ENCODE data around the gene TTC27.
"Not testable (repeated sequence)": the region's sequence is repeated elsewhere in the genome, so short reads cannot be mapped to it uniquely, and the experiment has no call there.

TTC27 gene

DNA sequence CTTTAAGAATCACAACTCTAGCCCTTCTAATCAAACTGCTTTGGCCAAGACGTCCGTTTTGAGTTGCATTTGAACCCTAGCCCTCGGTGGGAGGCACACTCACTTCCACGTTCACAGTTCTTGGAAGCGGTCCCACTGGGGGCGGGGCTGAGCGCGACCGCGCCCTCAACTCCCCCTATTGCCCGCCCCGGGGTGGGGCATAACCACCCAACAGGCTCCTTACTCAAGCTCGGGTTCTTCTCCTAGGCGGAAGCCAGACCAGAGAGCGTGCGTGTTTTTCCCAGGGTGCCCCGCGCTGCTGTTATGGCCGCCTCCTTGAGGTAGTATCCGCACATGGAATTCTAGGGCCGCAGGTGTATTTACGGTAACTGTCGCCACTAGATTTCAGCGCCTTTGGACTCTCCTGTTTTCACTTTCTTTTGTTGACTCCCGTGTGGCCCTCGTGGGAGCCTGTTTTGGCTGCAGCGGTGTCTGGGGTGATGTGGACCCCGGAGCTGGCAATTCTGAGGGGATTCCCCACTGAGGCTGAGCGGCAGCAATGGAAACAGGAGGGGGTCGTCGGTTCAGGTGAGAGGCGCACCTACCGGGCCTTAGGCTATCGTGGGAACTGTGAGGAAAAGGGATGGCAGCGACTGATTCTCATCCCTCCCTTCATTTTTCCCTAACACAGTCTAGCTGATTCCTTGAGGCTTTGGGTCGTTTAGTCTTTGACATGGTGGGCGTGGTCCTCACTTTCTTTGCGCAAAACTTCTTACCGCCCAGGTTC is at the start of gene TTC27:
Gene TTC27, plus strand, starts transcription at position 237 of the 766 bp plus-strand sequence. Its CDS starts 243 bp downstream, at position 480.
- peak; percentile 43 to 96 (median 89) for DNase-seq

DNA sequence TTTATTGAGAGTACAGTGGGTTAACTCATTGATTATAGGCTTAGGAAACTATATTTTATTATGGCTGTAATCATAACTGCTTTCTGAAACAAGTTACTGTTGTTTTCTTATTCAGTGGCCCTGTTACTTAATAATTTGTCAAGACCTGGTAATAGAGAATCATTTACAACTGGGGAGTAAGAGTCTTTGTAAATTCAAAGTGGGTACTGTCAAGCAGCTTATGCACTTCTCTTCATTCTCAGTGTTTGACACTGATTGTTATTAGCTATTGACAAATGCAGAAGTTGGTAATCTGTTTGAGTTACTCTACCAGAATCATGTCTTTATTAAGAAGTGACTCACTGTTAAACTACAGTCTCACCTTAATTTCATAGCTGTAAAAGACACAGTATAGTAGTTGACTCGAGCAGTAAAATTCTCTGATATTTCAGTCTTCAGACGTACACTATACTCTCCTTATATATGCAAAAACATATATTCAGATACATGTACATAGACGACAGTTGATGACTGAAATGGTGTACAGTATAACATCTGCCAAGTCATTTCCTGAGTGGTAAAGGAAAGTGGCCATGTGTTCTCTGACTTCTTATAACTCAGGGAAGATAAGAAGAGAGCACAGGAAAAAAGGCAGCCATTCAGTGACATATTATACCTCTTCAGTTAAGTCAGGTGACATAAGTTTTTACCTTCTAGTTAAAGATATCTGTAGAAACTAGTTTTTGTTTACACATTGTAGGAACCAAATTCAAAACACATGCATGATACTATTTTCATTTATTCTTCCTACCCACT is 36.0 kb upstream of the TTC27 start:
- DNase-seq, result no peak

DNA sequence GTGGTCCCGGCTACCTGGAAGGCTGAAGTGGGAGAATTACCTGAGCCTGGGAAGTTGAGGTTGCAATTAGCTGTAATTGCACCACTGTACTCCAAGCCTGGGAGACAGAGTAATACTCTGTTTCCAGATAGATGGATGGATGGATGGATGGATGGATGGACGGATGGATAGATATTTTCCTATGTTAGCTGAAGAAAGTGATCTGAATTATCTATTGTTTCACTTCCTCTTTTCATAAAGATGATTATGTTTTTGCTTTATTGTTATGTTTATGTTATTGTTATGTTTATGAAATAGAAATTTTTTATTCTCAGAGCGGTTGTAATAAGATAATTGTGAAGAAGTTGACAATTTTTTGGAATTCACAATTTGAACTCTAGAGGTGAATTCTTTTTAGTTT is 33.3 kb upstream of the TTC27 start:
- DNase-seq, result no peak

DNA sequence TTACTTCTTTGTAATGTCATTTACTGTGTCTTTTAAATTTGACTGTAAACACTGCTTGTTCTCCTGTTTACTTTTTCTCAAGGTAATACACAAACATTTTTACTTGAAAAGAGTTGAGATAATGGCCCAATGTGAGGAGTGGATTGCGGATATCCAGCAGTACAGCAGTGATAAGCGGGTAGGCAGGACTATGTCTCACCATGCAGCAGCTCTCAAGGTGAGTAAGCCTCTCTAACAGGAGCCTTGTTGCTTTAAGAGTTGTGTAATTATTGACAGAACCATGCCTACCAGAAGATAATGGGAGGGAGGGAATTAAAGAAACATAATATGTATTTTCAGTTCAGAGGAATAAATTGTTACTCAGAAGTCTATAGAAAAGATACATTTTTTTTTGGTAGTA is 16.5 kb upstream of the TTC27 start:
- no peak for DNase-seq

DNA sequence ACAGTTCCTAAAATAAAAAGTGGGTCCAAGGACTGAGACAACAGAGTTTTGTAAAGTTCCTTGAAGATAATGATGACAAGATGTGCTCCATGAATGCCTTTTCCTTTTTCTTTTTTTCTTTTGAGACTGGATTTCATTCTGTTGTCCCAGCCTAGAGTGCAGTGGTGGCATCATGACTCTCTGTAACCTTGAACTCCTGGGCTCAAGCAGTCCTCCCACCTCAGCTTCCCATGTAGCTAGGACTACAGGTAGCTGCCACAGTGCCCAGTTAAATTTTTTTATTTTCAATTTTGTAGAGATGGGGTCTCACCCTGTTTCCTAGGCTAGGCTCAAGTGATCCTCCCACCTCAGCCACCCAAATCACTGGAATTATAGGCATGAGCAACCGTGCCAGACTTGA is 16.1 kb upstream of the TTC27 start:
- no peak for DNase-seq

DNA sequence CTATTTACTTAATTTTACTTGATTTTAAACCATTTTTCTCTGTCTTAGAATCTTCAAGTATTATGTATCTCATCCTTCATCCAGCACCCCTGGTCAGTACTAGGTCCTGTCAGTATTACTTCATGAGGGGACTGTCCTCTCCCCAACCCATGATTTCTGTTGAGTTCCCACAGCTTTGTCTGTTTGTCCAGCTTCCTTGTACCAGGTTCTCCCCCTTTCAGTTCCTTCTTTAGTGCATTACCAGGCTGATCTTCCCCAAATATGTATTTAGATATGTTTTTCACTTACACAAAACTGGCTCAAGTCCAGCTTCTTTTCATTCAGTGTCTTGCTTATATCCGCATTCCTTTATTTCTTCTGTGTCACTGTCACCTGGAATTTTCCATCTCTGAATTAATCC is 13.8 kb upstream of the TTC27 start:
- DNase-seq, result no peak

DNA sequence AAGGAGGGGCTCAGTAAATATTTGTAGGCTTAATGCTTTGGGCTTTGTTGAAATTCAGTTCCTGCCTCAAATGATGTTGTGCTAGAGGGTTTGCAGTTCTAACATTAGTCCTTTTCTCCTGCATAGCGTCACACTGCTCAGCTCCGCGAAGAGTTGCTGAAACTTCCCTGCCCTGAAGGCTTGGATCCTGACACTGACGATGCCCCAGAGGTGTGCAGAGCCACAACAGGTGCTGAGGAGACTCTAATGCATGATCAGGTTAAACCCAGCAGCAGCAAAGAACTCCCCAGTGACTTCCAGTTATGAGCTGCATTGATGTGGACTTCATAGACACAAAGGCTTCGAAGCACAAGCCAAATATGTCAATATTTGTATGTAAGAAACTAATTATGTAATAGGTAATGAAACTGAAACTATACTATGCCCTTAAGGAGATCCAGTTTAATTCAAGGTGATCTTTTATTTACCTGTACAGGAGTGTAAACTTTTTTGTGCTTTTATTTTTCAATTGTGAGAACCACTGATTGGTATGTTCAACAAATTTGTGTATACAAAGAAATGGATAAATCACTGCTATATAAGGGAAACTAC is 10.2 kb upstream of the TTC27 start:
- DNase-seq, result no peak

DNA sequence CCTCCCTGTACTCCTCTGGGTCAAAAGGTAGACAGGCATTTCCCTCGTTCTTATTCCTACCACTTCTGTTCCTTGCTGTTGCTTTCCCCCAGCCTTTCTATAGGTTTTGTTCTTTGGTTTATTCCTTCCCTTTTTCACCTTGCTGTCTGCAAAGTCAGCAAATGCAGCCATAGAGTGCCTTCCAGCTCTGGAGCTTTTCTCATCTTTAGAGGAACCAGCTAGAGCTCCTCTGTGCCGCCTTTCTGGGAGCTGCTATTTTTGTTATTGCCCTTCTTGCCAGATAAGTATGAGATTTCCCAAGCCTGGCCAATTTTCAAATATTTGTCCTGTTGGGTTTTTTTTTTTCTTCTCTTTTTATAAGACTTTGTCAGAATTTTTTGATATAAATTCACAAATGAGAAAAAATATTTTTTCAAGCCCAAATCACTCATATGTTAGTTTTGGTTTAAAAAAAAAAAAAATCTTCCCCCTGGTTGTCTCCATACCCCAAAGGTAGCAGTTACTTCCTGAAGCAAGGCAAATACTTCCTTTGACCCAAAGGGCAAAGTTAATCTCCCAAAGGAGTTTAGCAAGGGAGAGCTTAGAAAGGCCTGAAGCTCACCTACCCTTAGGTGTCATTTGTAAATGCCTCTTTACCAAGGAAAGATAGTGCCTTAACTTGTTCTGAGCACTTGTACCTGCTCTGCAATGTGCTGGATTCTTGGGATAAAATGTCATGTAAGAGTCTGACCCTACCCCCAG is 5.1 kb upstream of the TTC27 start:
- DNase-seq, result peak in 3 of 51 donors; percentile 1 to 2 (median 1)

DNA sequence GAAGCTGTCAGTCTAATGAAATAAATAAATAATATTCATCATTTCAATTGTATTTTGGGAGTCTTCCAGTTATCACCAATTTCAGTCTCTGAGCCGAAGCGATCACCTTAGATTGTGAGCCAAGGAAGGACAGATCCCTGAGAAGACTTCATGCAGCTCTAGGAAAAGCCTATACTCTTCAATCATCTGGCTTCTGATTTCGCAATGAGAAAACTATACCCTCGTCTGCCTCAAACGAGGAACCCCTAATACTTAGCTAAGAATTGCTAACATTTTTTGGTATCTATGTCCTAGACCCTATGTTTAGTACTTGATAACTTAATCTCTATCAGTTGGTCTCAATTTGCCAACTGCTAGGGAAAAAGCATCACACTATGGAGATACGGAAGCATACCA is 4.5 kb upstream of the TTC27 start:
- DNase-seq, result no peak

DNA sequence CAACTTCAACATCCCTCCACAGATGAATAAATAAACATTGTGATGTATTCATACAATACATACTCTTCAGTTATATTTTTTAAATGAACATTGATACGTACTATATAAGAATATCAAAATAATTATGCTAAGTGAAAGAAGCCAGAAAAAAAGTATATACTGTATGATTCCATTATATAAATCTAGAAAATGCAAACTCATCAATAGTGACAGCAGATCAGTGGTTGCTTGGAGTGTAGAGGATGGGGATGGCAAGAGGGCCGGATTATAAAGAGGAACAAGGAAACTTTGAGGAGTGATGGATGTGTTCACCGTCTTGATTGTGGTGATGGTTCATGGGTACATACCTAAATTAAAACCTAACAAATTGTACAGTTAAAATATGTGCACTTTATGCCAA is 3.0 kb upstream of the TTC27 start:
- no peak for DNase-seq

DNA sequence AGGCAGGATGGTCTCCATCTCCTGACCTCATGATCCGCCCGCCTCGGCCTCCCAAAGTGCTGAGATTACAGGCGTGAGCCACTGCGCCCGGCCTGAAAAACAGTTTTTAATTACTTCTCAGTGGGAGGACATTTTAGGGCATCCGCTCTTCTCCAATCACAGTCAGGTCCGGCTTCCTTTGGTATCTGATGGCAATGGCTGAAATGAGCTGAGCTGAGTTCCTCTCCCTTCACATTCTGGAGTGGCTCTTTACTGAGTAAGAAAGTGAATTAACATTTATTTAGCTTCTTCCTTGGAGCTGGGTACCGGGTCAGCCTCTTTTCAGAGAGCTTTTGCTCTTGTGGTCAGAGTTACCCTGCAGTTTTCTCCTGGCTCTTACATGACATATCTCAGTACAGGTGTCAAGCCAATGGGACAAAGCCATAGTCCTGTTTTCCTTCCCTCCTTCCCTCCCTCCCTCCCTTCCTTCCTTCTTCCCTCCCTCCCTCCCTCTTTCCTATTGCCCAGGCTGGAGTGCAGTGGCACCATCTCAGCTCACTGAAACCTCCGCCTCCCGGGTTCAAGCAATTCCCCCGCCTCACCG is 1.1 kb upstream of the TTC27 start:
- no peak for DNase-seq

DNA sequence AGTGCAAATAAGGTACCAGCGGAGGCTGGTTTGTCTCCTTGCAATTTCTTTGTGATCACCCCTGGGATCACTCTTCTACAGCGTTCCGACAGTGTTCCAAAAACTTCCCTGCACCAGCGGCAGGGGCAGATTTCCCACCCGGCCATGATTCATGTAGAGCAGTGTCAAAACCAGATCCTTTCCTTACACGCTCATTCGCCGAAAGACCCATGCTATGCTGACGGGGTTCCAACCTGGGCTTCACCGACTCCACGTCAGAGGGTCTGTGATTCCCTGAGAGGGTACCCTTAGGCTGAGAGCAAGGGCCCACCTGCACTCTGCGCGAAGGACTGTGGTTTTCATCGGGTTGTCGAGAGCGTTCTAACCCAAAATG is 423 bp upstream of the TTC27 start:
- peak in 18 of 51 donors; percentile 8 to 70 (median 43) for DNase-seq

DNA sequence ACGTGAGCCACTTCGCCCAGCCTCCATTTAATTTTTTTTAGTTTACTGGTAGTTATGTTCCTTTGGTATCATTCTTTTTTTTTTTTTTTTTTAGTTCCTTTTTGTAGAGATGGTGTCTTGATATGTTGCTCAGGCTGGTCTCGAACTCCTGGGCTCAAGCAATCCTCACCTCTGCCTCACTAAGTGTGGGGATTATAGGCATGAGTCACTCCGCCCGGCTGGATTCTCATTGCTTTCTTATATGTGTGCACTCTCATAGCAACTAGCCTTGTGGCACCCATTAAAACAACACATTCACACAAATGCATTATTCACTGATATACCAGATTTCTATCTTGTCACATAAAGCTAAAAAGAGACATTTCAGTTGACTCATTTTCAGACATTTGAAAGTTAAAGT is 4.2 kb downstream of the TTC27 start:
- DNase-seq, result no peak

DNA sequence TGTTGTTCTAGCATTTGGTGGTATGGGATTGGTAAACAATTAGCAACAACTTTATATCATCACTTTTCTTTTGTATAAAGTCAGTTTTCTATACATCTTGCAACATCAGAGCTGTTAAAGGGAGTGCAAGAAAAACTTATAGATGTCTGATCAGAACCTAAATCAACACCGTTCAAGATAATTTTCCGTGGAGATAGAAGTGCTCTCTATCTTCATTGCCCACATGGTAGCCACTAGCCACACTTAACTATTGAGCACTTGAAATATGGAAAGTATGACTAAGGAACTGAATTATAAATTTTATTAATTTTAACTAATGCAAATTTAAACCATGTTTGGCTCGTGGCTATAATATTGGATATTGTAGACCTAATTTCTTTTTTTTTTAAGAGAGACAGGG is 5.2 kb downstream of the TTC27 start:
- no peak for DNase-seq

DNA sequence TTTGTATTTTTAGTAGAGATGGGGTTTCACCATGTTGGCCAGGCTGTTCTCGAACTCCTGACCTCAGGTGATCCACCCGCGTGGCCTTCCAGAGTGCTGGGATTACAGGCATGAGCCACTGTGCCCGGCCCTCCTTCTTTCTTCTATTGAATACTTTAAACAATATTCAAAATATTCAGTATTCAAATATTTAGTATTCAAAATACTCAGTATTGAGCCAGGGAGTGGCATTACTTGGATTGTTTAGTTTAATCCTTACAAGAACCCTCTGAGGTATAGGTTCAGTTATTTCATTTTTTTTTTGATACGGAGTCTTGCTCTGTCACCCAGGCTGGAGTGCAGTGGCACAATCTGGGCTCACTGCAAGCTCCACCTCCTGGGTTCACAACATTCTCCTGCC is 10.7 kb downstream of the TTC27 start:
- not testable (repeated sequence) for DNase-seq

DNA sequence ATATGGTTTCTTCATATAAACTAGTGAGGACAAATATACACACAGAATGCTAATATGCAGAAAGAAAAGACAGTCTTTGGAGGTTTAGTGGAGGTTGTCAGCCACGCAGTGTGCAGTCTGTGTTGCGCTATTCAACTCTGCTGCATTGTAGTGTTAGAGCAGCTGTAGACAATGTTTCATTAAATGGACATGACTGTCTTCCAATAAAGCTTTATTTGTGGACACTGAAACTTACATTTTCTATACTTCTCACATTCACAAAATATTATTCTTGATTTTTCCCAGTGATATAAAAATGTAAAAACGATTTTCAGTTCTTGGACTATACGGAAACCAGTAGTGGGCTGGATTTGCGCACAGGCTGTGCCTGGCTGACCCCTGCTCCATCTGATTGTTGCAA is 13.3 kb downstream of the TTC27 start:
- DNase-seq, result no peak

DNA sequence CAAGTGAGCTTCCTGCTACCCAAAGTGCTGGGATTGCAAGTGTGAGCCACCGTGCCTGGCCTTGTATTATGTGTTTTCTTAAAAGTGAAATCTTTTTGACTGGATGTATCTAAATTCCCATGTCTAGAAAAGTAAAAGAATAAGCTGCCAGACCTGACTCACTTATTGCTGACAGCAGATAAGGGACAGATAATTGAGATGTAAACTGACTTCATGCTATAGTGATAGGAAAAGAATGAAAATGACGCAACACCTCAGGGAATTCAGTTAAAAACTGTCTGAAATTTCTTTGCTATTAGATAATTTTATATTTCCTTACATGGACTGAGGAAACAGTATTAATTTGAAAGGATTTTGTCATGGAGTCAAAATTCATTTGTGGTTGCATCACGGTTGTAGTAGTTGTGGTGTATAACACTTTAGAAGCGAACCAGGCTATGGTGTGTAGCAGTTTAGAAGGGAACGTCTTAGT is 19.4 kb downstream of the TTC27 start:
- no peak for DNase-seq

DNA sequence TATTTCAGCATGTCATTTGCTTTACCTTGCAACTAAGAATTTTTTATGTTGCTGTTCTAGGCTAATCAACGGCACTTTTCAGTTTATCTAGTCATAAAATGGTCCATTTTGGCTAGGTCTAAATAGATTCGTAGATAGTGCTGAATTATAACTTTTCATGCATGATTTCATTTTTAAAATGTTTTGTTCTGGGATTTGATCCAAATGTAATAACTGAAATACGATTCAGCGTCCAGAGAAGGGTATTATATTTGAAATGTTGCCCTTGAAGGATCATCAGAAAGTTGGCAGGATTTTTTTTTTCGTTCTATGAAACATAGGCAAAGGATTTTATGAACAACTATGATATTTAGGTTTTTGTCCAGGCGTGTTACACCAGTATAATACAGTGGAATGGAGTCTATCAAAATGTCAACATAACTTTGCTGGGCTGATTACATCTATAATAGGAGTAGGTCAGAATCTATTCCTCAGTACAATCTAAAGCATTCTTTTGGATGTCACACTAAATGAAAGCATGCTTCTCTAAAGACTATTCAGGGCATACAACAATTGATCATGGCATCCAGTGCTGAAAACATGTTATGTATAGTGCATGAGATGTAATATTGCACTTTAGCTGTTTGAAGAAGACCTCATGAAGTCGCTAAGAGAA is 24.8 kb downstream of the TTC27 start:
- DNase-seq, result no peak

DNA sequence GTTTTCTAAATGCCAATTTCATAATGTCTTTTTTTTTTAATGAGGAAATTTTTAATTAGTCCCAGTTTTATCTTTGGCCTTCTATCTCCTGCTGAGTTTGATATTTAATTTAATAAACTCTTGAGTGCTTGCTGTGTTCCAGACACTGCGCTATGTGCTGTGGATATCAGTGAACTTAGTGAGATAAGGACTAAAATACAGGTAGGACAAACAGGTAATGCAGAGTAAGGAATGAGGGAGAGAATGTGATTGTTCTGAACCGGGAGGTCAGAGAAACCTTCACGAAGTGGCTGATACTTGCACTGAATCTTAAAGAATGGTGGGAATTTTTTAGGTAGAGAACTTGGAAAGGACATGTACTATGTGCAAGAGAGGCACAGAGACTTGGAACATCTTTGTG is 28.2 kb downstream of the TTC27 start:
- DNase-seq, result no peak

DNA sequence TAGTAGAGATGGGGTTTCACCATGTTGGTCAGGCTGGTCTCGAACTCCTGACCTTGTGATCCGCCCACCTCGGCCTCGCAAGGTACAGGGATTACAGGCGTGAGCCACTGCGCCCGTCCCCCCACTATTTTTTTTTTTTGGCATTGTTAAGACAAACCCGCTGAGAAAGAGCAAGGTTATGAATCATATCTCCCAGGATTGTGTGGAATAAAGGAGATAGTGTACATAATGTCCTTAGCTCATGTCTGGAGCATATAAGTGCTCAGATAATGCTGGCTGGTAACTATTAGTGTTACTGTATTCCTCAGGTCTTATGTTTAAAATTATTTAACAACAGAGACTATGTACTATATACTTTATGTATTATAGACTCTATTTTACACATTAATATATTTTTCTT is 36.0 kb downstream of the TTC27 start:
- no peak for DNase-seq

DNA sequence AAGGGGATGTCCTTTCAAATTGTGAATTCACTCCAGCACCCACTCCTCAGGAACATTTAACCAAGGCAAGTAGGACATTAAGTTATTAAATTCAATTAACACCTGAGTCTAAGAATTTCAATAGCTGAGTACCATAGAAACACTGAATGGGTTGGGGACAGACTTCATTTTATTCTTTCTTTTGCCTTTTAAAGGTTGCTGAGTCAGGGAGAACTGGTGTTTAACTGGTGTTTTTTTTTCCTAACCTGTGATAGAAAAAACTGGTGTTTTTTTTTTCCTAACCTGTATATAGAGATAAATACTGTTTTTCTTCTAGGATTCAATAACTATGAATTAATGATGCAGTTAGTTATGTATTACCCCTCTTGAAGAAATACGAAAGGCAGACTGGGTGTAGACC is 38.9 kb downstream of the TTC27 start:
- no peak for DNase-seq

All from hypothalamus (tissue), 51 donors.